ENCODE measurements around the gene PFKM. TPM values are rescaled to one million over a fixed set of nuclear protein-coding genes. Genes with fewer than 3 reads are reported as not detected.

PFKM gene
- total RNA-seq, 3 donors from 2014 or later = 19.0 to 40.0 (median 31.8) TPM

DNA sequence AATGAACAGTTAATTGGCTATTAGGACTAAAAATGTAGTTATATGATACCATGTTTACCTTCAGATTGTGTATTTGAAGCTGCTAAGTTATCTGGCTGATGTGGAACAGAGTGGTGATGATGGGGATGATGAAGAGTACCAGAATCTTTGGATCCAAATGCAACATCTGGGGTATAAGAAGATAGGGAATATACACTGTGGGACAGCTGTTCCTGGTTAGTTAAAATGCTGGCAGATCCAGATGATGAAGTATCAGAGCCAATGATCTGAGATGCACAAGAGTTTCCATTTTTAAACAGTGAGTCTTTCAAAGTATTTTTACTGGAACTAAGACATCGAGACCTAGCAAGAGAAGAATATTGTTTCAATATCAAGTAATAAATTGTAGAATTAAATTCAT, 44.9 kb upstream of the PFKM start:
- no peak overlapping the region for H3K27ac ChIP-seq
- peaks cover 5% of the 10 kb centered on the region for H3K36me3 ChIP-seq
- no peaks in the 10 kb centered on the region for H3K27me3 ChIP-seq
- H3K4me1 ChIP-seq = no peaks in the 10 kb centered on the region
- no peak for DNase-seq (ENCODE audit: low spot score in 2 of 2)
- intact Hi-C loops (cut with DNase I; ENCODE audit: low total_unique reads) = no loop called here
- H3K4me3 ChIP-seq = no peak overlapping the region
- H3K9me3 ChIP-seq = no peaks in the 10 kb centered on the region
- no peak for TF ChIP-seq POLR2A (IDR thresholded peaks at IDR 0.05)
- TF ChIP-seq, protein P1, sequence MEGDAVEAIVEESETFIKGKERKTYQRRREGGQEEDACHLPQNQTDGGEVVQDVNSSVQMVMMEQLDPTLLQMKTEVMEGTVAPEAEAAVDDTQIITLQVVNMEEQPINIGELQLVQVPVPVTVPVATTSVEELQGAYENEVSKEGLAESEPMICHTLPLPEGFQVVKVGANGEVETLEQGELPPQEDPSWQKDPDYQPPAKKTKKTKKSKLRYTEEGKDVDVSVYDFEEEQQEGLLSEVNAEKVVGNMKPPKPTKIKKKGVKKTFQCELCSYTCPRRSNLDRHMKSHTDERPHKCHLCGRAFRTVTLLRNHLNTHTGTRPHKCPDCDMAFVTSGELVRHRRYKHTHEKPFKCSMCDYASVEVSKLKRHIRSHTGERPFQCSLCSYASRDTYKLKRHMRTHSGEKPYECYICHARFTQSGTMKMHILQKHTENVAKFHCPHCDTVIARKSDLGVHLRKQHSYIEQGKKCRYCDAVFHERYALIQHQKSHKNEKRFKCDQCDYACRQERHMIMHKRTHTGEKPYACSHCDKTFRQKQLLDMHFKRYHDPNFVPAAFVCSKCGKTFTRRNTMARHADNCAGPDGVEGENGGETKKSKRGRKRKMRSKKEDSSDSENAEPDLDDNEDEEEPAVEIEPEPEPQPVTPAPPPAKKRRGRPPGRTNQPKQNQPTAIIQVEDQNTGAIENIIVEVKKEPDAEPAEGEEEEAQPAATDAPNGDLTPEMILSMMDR (IDR thresholded peaks at IDR 0.05) = no peak
- TF ChIP-seq POLR2AphosphoS5 (IDR thresholded peaks at IDR 0.05) = no peak

DNA sequence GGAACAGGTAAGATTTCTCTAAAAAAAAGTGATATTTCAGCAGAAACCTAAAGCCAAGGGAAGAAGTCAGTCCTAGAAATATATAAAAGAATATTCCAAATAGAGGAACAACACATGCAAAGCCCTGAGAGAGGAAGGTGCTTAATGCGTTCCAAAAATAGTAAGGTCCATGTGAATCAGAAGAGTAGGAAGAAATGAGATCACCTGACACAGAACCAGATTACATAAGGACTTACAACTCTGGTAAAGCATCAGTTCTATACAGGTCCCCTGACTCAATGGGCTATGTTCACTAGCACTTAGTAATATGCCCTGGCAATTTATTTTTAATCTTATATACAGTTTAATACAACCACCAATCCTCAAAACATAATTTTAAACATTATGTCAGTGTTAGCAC, 43.3 kb upstream of the PFKM start:
- no peaks in the 10 kb centered on the region for H3K27me3 ChIP-seq
- intact Hi-C loops (cut with DNase I; ENCODE audit: low total_unique reads) = loop anchor here (1.0 kb wide), 1 partner anchor 12 kb away; no protein-coding TSS in a partner anchor
- H3K9me3 ChIP-seq = no peaks in the 10 kb centered on the region
- no peak overlapping the region for H3K4me3 ChIP-seq
- DNase-seq (ENCODE audit: low spot score in 2 of 2) = no peak
- H3K27ac ChIP-seq = no peak overlapping the region
- no peaks in the 10 kb centered on the region for H3K4me1 ChIP-seq
- peaks cover 5% of the 10 kb centered on the region for H3K36me3 ChIP-seq
- TF ChIP-seq, protein P1 (IDR thresholded peaks at IDR 0.05) = no peak
- TF ChIP-seq POLR2A (IDR thresholded peaks at IDR 0.05) (no peak), POLR2AphosphoS5 (IDR thresholded peaks at IDR 0.05) (no peak)

DNA sequence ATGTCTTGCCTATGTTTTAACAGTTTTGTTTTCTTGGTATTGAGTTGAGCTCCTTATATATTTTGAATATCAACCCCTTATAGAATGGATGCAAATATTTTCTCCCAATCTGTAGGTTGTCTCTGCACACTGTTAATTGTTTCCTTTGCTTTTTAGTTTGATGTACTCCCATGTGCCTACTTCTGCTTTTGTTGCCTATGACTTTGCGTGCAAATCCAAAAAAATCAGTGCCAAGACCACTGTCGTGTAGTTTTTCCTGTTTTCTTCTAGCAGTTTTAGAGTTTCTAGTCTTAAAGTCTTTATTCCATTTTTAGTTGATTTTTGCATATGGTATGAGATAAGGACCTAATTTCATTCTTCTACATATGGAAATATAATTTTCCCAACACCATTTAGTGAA, 42.1 kb upstream of the PFKM start:
- intact Hi-C loops (cut with DNase I; ENCODE audit: low total_unique reads) = no loop called here

DNA sequence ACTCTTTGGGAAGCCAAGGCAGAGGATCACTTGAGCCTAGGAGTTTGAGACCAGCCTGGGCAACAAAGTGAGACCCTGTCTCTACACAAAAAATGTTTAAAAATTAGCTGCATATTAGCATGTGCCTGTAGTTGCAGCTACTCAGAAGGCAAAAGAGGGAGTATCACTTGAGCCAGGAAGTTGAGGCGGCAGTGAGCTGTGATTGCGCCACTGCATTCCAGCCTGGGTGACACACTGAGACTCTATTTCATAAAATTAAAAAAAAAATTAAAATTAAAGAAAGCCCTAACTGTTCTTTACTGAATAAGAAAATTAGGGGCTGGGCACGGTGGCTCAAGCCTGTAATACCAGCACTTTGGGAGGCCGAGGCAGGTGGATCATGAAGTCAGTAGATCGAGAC, 40.3 kb upstream of the PFKM start:
- H3K4me3 ChIP-seq = no peak overlapping the region
- no peak for TF ChIP-seq POLR2A (IDR thresholded peaks at IDR 0.05)
- TF ChIP-seq, protein P1 (IDR thresholded peaks at IDR 0.05) = no peak
- TF ChIP-seq POLR2AphosphoS5 (IDR thresholded peaks at IDR 0.05) = no peak
- no peaks in the 10 kb centered on the region for H3K27me3 ChIP-seq
- intact Hi-C loops (cut with DNase I; ENCODE audit: low total_unique reads) = no loop called here
- H3K36me3 ChIP-seq = no peaks in the 10 kb centered on the region
- DNase-seq (ENCODE audit: low spot score in 2 of 2) = peak in 1 of 2 donors; percentile 28
- H3K4me1 ChIP-seq = no peaks in the 10 kb centered on the region
- H3K27ac ChIP-seq = no peak overlapping the region
- no peaks in the 10 kb centered on the region for H3K9me3 ChIP-seq

More for the DNA sequence above, 42.1 kb upstream of the PFKM start:
- TF ChIP-seq POLR2A (IDR thresholded peaks at IDR 0.05) (no peak), POLR2AphosphoS5 (IDR thresholded peaks at IDR 0.05) (no peak)
- TF ChIP-seq, protein P1 (IDR thresholded peaks at IDR 0.05) = no peak
- Histone ChIP-seq H3K27ac (no peak overlapping the region), H3K4me1 (no peaks in the 10 kb centered on the region), H3K27me3 (no peaks in the 10 kb centered on the region), H3K9me3 (no peaks in the 10 kb centered on the region), H3K4me3 (no peak overlapping the region), H3K36me3 (peaks cover 5% of the 10 kb centered on the region)
- DNase-seq (ENCODE audit: low spot score in 2 of 2) = no peak

DNA sequence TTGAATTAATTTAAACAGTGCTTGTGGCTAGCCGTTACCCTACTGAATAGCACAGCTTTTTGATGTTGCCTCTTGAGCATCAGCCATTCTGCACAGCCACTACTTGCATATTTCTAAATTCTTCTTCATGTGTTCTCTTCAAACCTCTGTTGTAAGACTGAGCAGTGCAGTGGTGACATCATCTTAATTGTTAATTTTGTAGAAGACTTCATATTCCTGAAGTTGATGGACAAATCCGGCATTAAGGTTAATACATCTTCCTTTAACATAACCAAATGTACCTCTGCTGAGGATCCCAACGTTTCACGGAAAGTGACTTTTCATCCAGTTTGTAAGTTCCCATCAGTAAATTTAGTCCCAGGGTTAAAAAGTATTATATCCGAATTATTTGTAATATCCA, 38.9 kb upstream of the PFKM start:
- Histone ChIP-seq H3K27me3 (no peaks in the 10 kb centered on the region), H3K27ac (no peak overlapping the region), H3K4me3 (no peak overlapping the region), H3K9me3 (no peaks in the 10 kb centered on the region), H3K36me3 (no peaks in the 10 kb centered on the region), H3K4me1 (no peaks in the 10 kb centered on the region)
- DNase-seq (ENCODE audit: low spot score in 2 of 2) = no peak
- intact Hi-C loops (cut with DNase I; ENCODE audit: low total_unique reads) = no loop called here
- TF ChIP-seq POLR2A (IDR thresholded peaks at IDR 0.05) (no peak), POLR2AphosphoS5 (IDR thresholded peaks at IDR 0.05) (no peak)
- TF ChIP-seq, protein P1 (IDR thresholded peaks at IDR 0.05) = no peak
